HepG2 (cell line): ENCODE results near the gene CHDH. TPM values are rescaled to one million over a fixed set of nuclear protein-coding genes. Genes with fewer than 3 reads are reported as not detected.

ENCODE experiments used
- ATAC-seq: fragments of 200-7000 bp; cut with Tn5 transposase; 3 replicates; pipeline ENCODE4 v1.9.1; 2020; ENCODE audit warnings: mild to moderate bottlenecking, moderate library complexity
- BruUV-seq: library from RNA; stranded (reverse); fragments of 400-500 nt; replicated peaks from 2 replicates; lab custom pipeline; 2021; lab: Mats Ljungman, UMichigan
- CTCF ChIA-PET: fragments of 300-600 bp; formaldehyde crosslinking; extraction: SDS; loops from one replicate; lab custom pipeline; 2021; ENCODE audit warnings: low total read pairs, inconsistent platforms, low intra/inter-chr PET ratio; lab: Yijun Ruan, JAX
- POLR2A ChIA-PET: fragments of 350-600 bp; sonication (Branson Sonifier 250); formaldehyde crosslinking; loops from one replicate; lab custom pipeline; 2020; ENCODE audit warnings: antibody characterized with exemption, inconsistent platforms; lab: Yijun Ruan, JAX
- DNase-seq: peaks from one replicate; pipeline ENCODE4 v3.0.0-alpha.2; 2015; ENCODE audit warnings: low spot score
- FAIRE-seq: peaks from 3 replicates; lab custom pipeline; 2011; peaks lifted over from hg19 to GRCh38; lab: Jason Lieb, UNC
- H2AFZ ChIP-seq: one replicate; pipeline ENCODE4 v1.6.1; 2011; ENCODE audit warnings: low read length, inconsistent platforms
- H3K27ac ChIP-seq: fragments of 300-600 bp; 3 replicates; pipeline ENCODE4 v1.8.0; 2011; ENCODE audit warnings: mixed run types, mild to moderate bottlenecking, mixed read lengths, low read length, inconsistent platforms; ENCODE audit not compliant: insufficient read depth; ENCODE audit errors: extremely low read length
- H3K27me3 ChIP-seq, 2 experiments: fragments of 200-600 bp in 1 of 2; 2 replicates in 1 of 2; 3 replicates in 1 of 2; pipeline versions ENCODE4 v1.6.0 to v1.8.0; 2011; ENCODE audit warnings: low read length in 2 of 2, mild to moderate bottlenecking in 2 of 2, moderate library complexity in 2 of 2, inconsistent platforms in 1 of 2; ENCODE audit not compliant: insufficient read depth in 2 of 2, control insufficient read depth in 1 of 2
- H3K36me3 ChIP-seq, 2 experiments: fragments of 200-600 bp in 1 of 2; replicated peaks in 1 of 2; 2 replicates in 1 of 2; 3 replicates in 1 of 2; pipeline versions ENCODE4 v1.5.1 to v1.8.0; 2011; ENCODE audit warnings: low read length in 2 of 2, inconsistent platforms in 1 of 2; ENCODE audit not compliant: insufficient read depth in 2 of 2, control insufficient read depth in 1 of 2
- H3K4me1 ChIP-seq: 2 replicates; pipeline ENCODE4 v1.5.1; 2012; ENCODE audit warnings: low read length, inconsistent platforms; ENCODE audit not compliant: insufficient read depth
- H3K4me2 ChIP-seq: 2 replicates; pipeline ENCODE4 v1.6.0; 2011; ENCODE audit warnings: low read depth, low read length, inconsistent platforms
- H3K4me3 ChIP-seq, 3 experiments: fragments of 200-600 bp in 1 of 3; sonication (generic), shearing (Covaris generic) in 1 of 3; replicated peaks in 1 of 3; 2 replicates each; pipeline ENCODE4 v1.5.1; 2011 to 2016; ENCODE audit warnings: low read length in 3 of 3, inconsistent platforms in 2 of 3, low read depth in 2 of 3, mild to moderate bottlenecking in 2 of 3, control low read depth in 1 of 3, mixed read lengths in 1 of 3; ENCODE audit not compliant: insufficient read depth in 1 of 3
- H3K79me2 ChIP-seq: one replicate; pipeline ENCODE4 v1.6.1; 2011; ENCODE audit warnings: low read length, inconsistent platforms; ENCODE audit not compliant: insufficient read depth
- H3K9ac ChIP-seq: 2 replicates; pipeline ENCODE4 v1.6.0; 2011; ENCODE audit warnings: mild to moderate bottlenecking, low read depth, low read length, inconsistent platforms; ENCODE audit not compliant: insufficient read depth
- H3K9me3 ChIP-seq: 2 replicates; pipeline ENCODE4 v1.5.1; 2012; ENCODE audit warnings: mild to moderate bottlenecking, low read length
- H4K20me1 ChIP-seq: 2 replicates; pipeline ENCODE4 v1.6.0; 2011; ENCODE audit warnings: inconsistent platforms, mild to moderate bottlenecking, low read length, moderate library complexity; ENCODE audit not compliant: insufficient read depth
- ARID2 ChIP-seq: sonication (generic); formaldehyde crosslinking; IDR thresholded peaks from 2 replicates; pipeline ENCODE4 v1.8.1; 2022; ENCODE audit warnings: mild to moderate bottlenecking, missing genetic modification reagents, borderline replicate concordance
- EED ChIP-seq: sonication (generic); formaldehyde crosslinking; IDR thresholded peaks from 2 replicates; pipeline ENCODE4 v1.5.0; 2020; ENCODE audit warnings: mild to moderate bottlenecking, missing genetic modification reagents
- KAT8 ChIP-seq: IDR thresholded peaks from 2 replicates; pipeline ENCODE4 v1.6.1; 2016; ENCODE audit warnings: missing genetic modification reagents, missing compliant biosample characterization
- KLF16 ChIP-seq, 2 experiments: sonication (generic) in 1 of 2; formaldehyde crosslinking in 1 of 2; IDR thresholded peaks; 2 replicates each; pipeline versions ENCODE4 v1.6.1 to v1.8.0; 2016 to 2023; ENCODE audit warnings: missing genetic modification reagents in 2 of 2, missing compliant biosample characterization in 1 of 2
- POLR2A ChIP-seq, 2 experiments: IDR thresholded peaks; 2 replicates each; pipeline ENCODE4 v1.6.1; 2011; ENCODE audit warnings: low read depth in 2 of 2, low read length in 2 of 2, mild to moderate bottlenecking in 1 of 2, moderate library complexity in 1 of 2; ENCODE audit not compliant: insufficient read depth in 1 of 2
- POLR2AphosphoS5 ChIP-seq: IDR thresholded peaks from 2 replicates; pipeline ENCODE4 v1.6.1; 2012; ENCODE audit warnings: low read depth, low read length
- POLR2G ChIP-seq: fragments of 200-400 bp; formaldehyde crosslinking; IDR thresholded peaks from 2 replicates; pipeline ENCODE4 v1.6.1; 2018; ENCODE audit warnings: mild to moderate bottlenecking, low read depth, low read length, moderate library complexity
- ZBTB20 ChIP-seq: sonication (generic); formaldehyde crosslinking; IDR thresholded peaks from 2 replicates; pipeline ENCODE4 v1.8.1; 2023; ENCODE audit warnings: missing genetic modification reagents, low read depth, mild to moderate bottlenecking, borderline replicate concordance
- ZNF441 ChIP-seq: sonication (generic); formaldehyde crosslinking; IDR thresholded peaks from 2 replicates; pipeline ENCODE4 v1.7.0; 2021; ENCODE audit warnings: missing genetic modification reagents, borderline replicate concordance
- WGBS: methylation state at CpG from one replicate; pipeline ENCODE4 v1.1.6; 2017; ENCODE audit warnings: low lambda C conversion rate; 5-methylcytosine and 5-hydroxymethylcytosine counted together
- in situ Hi-C: cut with HindIII; loops from 2 replicates; pipeline ENCODE4 v1.10.0; 2017; ENCODE audit warnings: low pct_unique_long_range_greater_than_20kb; ENCODE audit not compliant: extremely low pct_ligation_motif_present
- intact Hi-C: fragments of 100-400 bp; cut with micrococcal nuclease; formaldehyde crosslinking; loops from one replicate; pipeline ENCODE4 v1.10.0; 2022; ENCODE audit not compliant: unreplicated experiment
- polyA plus RNA-seq, 8 experiments: library from polyadenylated mRNA; depleted of rRNA in 3 of 8; stranded (reverse) in 7 of 8; unstranded in 1 of 8; fragments of >200 nt; fragmentation: Illumina TruSeq in 4 of 8; extraction: Trizol in 4 of 8; gene quantifications; 2 replicates each; pipeline versions ENCODE4 v1.2.1 to v1.2.3, GENCODE V29; 2011 to 2016; ENCODE audit warnings: low read depth in 4 of 8, missing spikeins in 1 of 8, mixed read lengths in 1 of 8; ENCODE audit not compliant: insufficient read depth in 1 of 8
- total RNA-seq, 5 experiments: library from RNA; depleted of rRNA; stranded (reverse); fragments of >200 nt; fragmentation: Illumina TruSeq; extraction: Trizol; gene quantifications; 2 replicates each; pipeline ENCODE4 v1.2.3, GENCODE V29; 2016; ENCODE audit warnings: low read depth in 1 of 5
- TF ChIP-seq, protein P1 (sequence below): sonication (generic); formaldehyde crosslinking; IDR thresholded peaks from 2 replicates; pipeline ENCODE4 v1.5.1; 2020; ENCODE audit warnings: mild to moderate bottlenecking, missing genetic modification reagents
- TF ChIP-seq, protein P2 (sequence below): sonication (generic); formaldehyde crosslinking; IDR thresholded peaks from 2 replicates; pipeline ENCODE4 v1.5.0; 2020; ENCODE audit warnings: missing genetic modification reagents
- TF ChIP-seq, protein P3 (sequence below): sonication (generic); formaldehyde crosslinking; IDR thresholded peaks from 2 replicates; pipeline ENCODE4 v1.8.0; 2023; ENCODE audit warnings: mild to moderate bottlenecking, missing genetic modification reagents

The CHDH gene
- total and polyA plus RNA-seq, 2 of the 13 experiments (the other 11 are each of a cell fraction or from before 2014, with no cell fraction given), result 28.1 to 48.9 TPM

DNA sequence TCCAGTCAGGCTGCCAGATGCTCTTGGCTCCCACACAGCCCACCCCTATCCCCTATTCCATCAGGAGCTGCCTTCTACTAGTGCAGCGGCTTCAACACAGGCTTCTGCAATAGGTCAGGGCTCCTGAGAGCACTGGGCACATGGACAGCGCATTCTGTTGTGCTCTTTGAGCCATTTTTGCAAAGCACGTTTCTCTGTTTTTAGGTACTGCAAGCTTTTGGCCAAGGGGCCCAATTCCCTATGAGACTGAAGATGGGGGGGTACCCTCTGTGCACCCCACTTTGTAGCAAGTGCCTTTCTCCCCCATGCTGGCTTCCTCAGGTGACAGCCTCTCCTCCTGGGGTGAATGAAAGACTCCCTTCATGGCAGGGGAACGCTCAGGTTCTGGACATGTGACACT lies 31.2 kb downstream of the CHDH start (continued):
- TF ChIP-seq EED, result no peak

DNA sequence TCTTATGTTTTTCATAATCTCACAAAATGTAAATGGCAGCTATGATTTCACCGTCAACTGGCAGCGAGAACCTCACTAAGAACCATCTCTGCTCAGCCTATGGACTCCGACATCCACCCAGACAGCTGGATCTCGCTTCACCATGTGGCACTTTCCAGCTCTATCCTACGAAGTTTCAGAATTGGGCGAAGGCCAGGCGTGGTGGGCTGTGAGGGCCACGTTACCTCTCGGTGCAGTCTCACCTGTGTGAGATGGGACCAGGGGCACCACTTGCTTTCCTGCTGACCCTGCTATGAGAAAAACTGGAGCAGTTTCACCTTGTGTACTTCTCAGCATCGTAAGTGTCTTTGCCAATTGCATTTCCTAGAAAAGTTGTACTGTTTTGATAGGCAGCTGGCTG lies 32.3 kb downstream of the CHDH start:
- BruUV-seq, result no TSS peak
- Histone ChIP-seq H3K4me3 (no peak overlapping the region), H3K27me3 (no peaks in the 10 kb centered on the region), H3K79me2 (no peaks in the 10 kb centered on the region), H3K9me3 (no peaks in the 10 kb centered on the region), H2AFZ (no peak overlapping the region), H3K27ac (no peak overlapping the region), H3K9ac (no peak overlapping the region), H4K20me1 (peaks cover 15% of the 10 kb centered on the region), H3K36me3 (peaks cover 16 to 35% of the 10 kb centered on the region in 2 experiments), H3K4me1 (peaks cover 15% of the 10 kb centered on the region), H3K4me2 (no peak overlapping the region)
- WGBS, result 94% methylated on average over 9 of the region's 10 CpGs
- in situ Hi-C loops (no loop called here), intact Hi-C loops (no loop called here)
- no peak for ATAC-seq
- FAIRE-seq, result no peak
- DNase-seq, result no peak
- CTCF ChIA-PET, result no interaction called here
- TF ChIP-seq POLR2AphosphoS5 (peak; percentile 22; the same call in 1 of the 2 replicates), ZNF441 (CRISPR knock-in tag) (no peak), ARID2 (CRISPR knock-in tag) (0 out of 2 replicates have a peak, but pooled peaks have one; percentile 26), ZBTB20 (CRISPR knock-in tag) (no peak), POLR2A (IDR thresholded peaks at IDR 0.05; ENCODE audit: insufficient read depth in 1 of 2, low read depth in 2 of 2, low read length in 2 of 2) (peak in 1 of 2 experiments; percentile 37; a peak in 1 of 4 replicates), KLF16 (CRISPR knock-in tag; IDR thresholded peaks at IDR 0.05) (no peak), POLR2G (peak; percentile 46; the same call in 1 of the 2 replicates), KAT8 (CRISPR knock-in tag) (no peak)
- TF ChIP-seq, protein P1, sequence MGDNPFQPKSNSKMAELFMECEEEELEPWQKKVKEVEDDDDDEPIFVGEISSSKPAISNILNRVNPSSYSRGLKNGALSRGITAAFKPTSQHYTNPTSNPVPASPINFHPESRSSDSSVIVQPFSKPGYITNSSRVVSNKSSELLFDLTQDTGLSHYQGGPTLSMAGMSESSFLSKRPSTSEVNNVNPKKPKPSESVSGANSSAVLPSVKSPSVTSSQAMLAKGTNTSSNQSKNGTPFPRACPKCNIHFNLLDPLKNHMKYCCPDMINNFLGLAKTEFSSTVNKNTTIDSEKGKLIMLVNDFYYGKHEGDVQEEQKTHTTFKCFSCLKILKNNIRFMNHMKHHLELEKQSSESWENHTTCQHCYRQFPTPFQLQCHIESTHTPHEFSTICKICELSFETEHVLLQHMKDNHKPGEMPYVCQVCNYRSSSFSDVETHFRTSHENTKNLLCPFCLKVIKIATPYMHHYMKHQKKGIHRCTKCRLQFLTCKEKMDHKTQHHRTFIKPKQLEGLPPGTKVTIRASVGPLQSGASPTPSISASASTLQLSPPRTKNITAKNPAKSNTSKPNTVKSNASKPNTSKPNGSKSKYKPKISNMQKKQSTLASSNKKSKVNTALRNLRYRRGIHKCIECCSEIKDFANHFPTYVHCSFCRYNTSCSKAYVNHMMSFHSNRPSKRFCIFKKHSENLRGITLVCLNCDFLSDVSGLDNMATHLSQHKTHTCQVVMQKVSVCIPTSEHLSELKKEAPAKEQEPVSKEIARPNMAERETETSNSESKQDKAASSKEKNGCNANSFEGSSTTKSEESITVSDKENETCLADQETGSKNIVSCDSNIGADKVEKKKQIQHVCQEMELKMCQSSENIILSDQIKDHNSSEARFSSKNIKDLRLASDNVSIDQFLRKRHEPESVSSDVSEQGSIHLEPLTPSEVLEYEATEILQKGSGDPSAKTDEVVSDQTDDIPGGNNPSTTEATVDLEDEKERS, result no peak
- TF ChIP-seq, protein P2, sequence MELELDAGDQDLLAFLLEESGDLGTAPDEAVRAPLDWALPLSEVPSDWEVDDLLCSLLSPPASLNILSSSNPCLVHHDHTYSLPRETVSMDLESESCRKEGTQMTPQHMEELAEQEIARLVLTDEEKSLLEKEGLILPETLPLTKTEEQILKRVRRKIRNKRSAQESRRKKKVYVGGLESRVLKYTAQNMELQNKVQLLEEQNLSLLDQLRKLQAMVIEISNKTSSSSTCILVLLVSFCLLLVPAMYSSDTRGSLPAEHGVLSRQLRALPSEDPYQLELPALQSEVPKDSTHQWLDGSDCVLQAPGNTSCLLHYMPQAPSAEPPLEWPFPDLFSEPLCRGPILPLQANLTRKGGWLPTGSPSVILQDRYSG, result no peak
- TF ChIP-seq, protein P3, sequence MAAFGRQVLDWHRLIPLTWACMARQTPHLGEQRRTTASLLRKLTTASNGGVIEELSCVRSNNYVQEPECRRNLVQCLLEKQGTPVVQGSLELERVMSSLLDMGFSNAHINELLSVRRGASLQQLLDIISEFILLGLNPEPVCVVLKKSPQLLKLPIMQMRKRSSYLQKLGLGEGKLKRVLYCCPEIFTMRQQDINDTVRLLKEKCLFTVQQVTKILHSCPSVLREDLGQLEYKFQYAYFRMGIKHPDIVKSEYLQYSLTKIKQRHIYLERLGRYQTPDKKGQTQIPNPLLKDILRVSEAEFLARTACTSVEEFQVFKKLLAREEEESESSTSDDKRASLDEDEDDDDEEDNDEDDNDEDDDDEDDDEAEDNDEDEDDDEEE, result no peak
- POLR2A ChIA-PET, result interaction anchor here (12.1 kb wide), 1 partner anchor 29 kb away, joined by 156 read pairs; the partner anchor contains the start of gene CHDH
